Measurements from ENCODE around the gene SLC37A1.

- TF ChIP-seq, protein P1, sequence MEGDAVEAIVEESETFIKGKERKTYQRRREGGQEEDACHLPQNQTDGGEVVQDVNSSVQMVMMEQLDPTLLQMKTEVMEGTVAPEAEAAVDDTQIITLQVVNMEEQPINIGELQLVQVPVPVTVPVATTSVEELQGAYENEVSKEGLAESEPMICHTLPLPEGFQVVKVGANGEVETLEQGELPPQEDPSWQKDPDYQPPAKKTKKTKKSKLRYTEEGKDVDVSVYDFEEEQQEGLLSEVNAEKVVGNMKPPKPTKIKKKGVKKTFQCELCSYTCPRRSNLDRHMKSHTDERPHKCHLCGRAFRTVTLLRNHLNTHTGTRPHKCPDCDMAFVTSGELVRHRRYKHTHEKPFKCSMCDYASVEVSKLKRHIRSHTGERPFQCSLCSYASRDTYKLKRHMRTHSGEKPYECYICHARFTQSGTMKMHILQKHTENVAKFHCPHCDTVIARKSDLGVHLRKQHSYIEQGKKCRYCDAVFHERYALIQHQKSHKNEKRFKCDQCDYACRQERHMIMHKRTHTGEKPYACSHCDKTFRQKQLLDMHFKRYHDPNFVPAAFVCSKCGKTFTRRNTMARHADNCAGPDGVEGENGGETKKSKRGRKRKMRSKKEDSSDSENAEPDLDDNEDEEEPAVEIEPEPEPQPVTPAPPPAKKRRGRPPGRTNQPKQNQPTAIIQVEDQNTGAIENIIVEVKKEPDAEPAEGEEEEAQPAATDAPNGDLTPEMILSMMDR (IDR thresholded peaks at IDR 0.05; ENCODE audit: low read depth, low read length, missing input control), result no peak
- TF ChIP-seq, protein P2, sequence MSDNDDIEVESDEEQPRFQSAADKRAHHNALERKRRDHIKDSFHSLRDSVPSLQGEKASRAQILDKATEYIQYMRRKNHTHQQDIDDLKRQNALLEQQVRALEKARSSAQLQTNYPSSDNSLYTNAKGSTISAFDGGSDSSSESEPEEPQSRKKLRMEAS (IDR thresholded peaks at IDR 0.05), result no peak
- TF ChIP-seq SP1 (IDR thresholded peaks at IDR 0.05) (no peak), RXRA (IDR thresholded peaks at IDR 0.05) (no peak), TAF1 (conservative IDR thresholded peaks at IDR 0.05) (no peak), REST (IDR thresholded peaks at IDR 0.05) (no peak), FOXA2 (IDR thresholded peaks at IDR 0.05) (no peak), FOXA1 (IDR thresholded peaks at IDR 0.05) (no peak)
- TF ChIP-seq, protein P3, sequence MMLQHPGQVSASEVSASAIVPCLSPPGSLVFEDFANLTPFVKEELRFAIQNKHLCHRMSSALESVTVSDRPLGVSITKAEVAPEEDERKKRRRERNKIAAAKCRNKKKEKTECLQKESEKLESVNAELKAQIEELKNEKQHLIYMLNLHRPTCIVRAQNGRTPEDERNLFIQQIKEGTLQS (IDR thresholded peaks at IDR 0.05), result no peak
Measured at GRCh38 chr21:42568866-42569731, 55.4 kb downstream of the SLC37A1 start.

Measured in liver (tissue), 3 donors.